SK-N-MC (cell line): Measurements from ENCODE around the gene AFAP1L2.

Experiments
- DNase-seq: peaks from one replicate; pipeline ENCODE4 v3.0.0-alpha.2; 2011; ENCODE audit warnings: low read depth, low spot score
- H3K27ac ChIP-seq: fragments of 200-600 bp; sonication (generic); 2 replicates; pipeline ENCODE4 v1.5.1; 2016; ENCODE audit warnings: mixed run types
- H3K36me3 ChIP-seq: fragments of 200-600 bp; sonication (generic); 2 replicates; pipeline ENCODE4 v1.6.1; 2017; ENCODE audit warnings: antibody characterized with exemption, low read length, mixed read lengths; ENCODE audit not compliant: insufficient read depth
- H3K4me3 ChIP-seq: fragments of 200-600 bp; sonication (generic); 2 replicates; pipeline ENCODE4 v1.5.1; 2016
- H3K9ac ChIP-seq: fragments of 200-600 bp; sonication (generic); 2 replicates; pipeline ENCODE4 v1.8.0; 2017; ENCODE audit warnings: mixed run types, mixed read lengths; ENCODE audit not compliant: insufficient read length
- H3K9me3 ChIP-seq: fragments of 200-600 bp; sonication (generic); 2 replicates; pipeline ENCODE4 v1.6.1; 2017; ENCODE audit warnings: low read depth, mild to moderate bottlenecking, antibody characterized with exemption, low read length, moderate library complexity, mixed read lengths
- EZH2 ChIP-seq: fragments of 200-600 bp; sonication (generic); IDR thresholded peaks from one replicate; pipeline ENCODE4 v1.6.1; 2017; ENCODE audit warnings: antibody characterized with exemption
- FOXP2 ChIP-seq: optimal IDR thresholded peaks from 2 replicates; pipeline ENCODE3; 2011; ENCODE audit warnings: mild to moderate bottlenecking, moderate library complexity; ENCODE audit not compliant: insufficient read depth; ENCODE audit errors: extremely low read length, control extremely low read depth
- POLR2AphosphoS5 ChIP-seq: IDR thresholded peaks from 2 replicates; pipeline ENCODE4 v1.6.1; 2012; ENCODE audit warnings: mild to moderate bottlenecking, low read depth, low read length, borderline replicate concordance

AFAP1L2 gene

GRCh38 chr10:114311023-114311422 lies 93.3 kb downstream of the AFAP1L2 start:
- Histone ChIP-seq H3K36me3 (no peaks in the 10 kb centered on the region), H3K27ac (no peak overlapping the region), H3K9me3 (no peaks in the 10 kb centered on the region), H3K9ac (no peak overlapping the region), H3K4me3 (no peak overlapping the region)
- no peak for DNase-seq
- no peak for TF ChIP-seq FOXP2
- TF ChIP-seq EZH2 = no peak
- TF ChIP-seq POLR2AphosphoS5 = no peak

GRCh38 chr10:114310346-114310745 lies 94.0 kb downstream of the AFAP1L2 start:
- no peak for TF ChIP-seq POLR2AphosphoS5
- TF ChIP-seq FOXP2 = no peak
- no peak for TF ChIP-seq EZH2

GRCh38 chr10:114309364-114309651 lies 95.0 kb downstream of the AFAP1L2 start:
- DNase-seq = no peak
- Histone ChIP-seq H3K9me3 (no peaks in the 10 kb centered on the region), H3K27ac (no peak overlapping the region), H3K36me3 (no peaks in the 10 kb centered on the region), H3K9ac (no peak overlapping the region), H3K4me3 (no peak overlapping the region)
- TF ChIP-seq FOXP2 (no peak), POLR2AphosphoS5 (no peak), EZH2 (no peak)

More at GRCh38 chr10:114310346-114310745, 94.0 kb downstream of the AFAP1L2 start:
- H3K9ac ChIP-seq = no peak overlapping the region
- H3K4me3 ChIP-seq = no peak overlapping the region
- H3K9me3 ChIP-seq = no peaks in the 10 kb centered on the region
- DNase-seq = no peak
- H3K27ac ChIP-seq = no peak overlapping the region
- H3K36me3 ChIP-seq = no peaks in the 10 kb centered on the region

- H3K9ac ChIP-seq = no peak overlapping the region
- H3K9me3 ChIP-seq = no peaks in the 10 kb centered on the region
- no peaks in the 10 kb centered on the region for H3K36me3 ChIP-seq
- H3K4me3 ChIP-seq = no peak overlapping the region
- no peak for DNase-seq
- no peak overlapping the region for H3K27ac ChIP-seq
- no peak for TF ChIP-seq POLR2AphosphoS5
- no peak for TF ChIP-seq EZH2
- no peak for TF ChIP-seq FOXP2
These were observed 95.6 kb downstream of the AFAP1L2 start for GRCh38 chr10:114308531-114309363.

GRCh38 chr10:114307731-114308130 lies 96.6 kb downstream of the AFAP1L2 start:
- H3K9me3 ChIP-seq = no peaks in the 10 kb centered on the region
- no peak for DNase-seq
- no peak overlapping the region for H3K4me3 ChIP-seq
- H3K9ac ChIP-seq = no peak overlapping the region
- TF ChIP-seq EZH2 (no peak), FOXP2 (no peak), POLR2AphosphoS5 (no peak)
- no peaks in the 10 kb centered on the region for H3K36me3 ChIP-seq
- H3K27ac ChIP-seq = no peak overlapping the region

- Histone ChIP-seq H3K4me3 (no peak overlapping the region), H3K9me3 (no peaks in the 10 kb centered on the region), H3K9ac (no peak overlapping the region), H3K27ac (no peak overlapping the region), H3K36me3 (no peaks in the 10 kb centered on the region)
- DNase-seq = no peak
- TF ChIP-seq FOXP2 (no peak), POLR2AphosphoS5 (no peak)
These were observed 98.0 kb downstream of the AFAP1L2 start for GRCh38 chr10:114306116-114306973.

GRCh38 chr10:114305521-114305925 lies 98.8 kb downstream of the AFAP1L2 start:
- Histone ChIP-seq H3K4me3 (no peak overlapping the region), H3K9ac (no peak overlapping the region), H3K9me3 (no peaks in the 10 kb centered on the region), H3K27ac (no peak overlapping the region), H3K36me3 (no peaks in the 10 kb centered on the region)
- TF ChIP-seq EZH2 (no peak), POLR2AphosphoS5 (no peak), FOXP2 (no peak)
- no peak for DNase-seq
